Measurements from ENCODE around the gene PRKAR2B.

DNA sequence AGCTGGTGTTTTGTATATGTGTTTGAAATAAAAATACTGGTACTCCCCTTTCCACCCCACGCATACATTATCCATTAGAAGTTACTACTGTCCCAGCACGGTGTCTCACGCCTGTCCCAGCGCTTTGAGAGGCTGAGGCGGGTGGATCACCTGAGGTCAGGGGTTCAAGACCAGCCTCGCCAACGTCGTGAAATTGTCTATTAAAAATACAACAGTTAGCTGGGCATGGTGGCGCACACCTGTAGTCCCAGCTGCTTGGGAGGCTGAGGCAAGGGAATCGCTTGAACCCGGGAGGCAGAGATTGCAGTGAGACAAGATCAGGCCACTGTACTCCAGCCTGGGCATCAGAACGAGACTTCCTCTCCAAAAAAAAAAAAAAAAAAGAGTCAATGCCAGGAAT is 127.0 kb downstream of the PRKAR2B start:
- TF ChIP-seq POLR2AphosphoS5 (IDR thresholded peaks at IDR 0.05; ENCODE audit: low read depth) (no peak), EZH2 (IDR thresholded peaks at IDR 0.05; ENCODE audit: low read depth, unreplicated experiment) (no peak), JUNB (IDR thresholded peaks at IDR 0.05; ENCODE audit: unreplicated experiment) (no peak), CREB1 (CRISPR knock-in tag; IDR thresholded peaks at IDR 0.05; ENCODE audit: low read depth) (no peak)
- TF ChIP-seq, protein P1, sequence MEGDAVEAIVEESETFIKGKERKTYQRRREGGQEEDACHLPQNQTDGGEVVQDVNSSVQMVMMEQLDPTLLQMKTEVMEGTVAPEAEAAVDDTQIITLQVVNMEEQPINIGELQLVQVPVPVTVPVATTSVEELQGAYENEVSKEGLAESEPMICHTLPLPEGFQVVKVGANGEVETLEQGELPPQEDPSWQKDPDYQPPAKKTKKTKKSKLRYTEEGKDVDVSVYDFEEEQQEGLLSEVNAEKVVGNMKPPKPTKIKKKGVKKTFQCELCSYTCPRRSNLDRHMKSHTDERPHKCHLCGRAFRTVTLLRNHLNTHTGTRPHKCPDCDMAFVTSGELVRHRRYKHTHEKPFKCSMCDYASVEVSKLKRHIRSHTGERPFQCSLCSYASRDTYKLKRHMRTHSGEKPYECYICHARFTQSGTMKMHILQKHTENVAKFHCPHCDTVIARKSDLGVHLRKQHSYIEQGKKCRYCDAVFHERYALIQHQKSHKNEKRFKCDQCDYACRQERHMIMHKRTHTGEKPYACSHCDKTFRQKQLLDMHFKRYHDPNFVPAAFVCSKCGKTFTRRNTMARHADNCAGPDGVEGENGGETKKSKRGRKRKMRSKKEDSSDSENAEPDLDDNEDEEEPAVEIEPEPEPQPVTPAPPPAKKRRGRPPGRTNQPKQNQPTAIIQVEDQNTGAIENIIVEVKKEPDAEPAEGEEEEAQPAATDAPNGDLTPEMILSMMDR (conservative IDR thresholded peaks at IDR 0.05; ENCODE audit: low read depth in 2 of 2): no peak
- TF ChIP-seq, protein P2, sequence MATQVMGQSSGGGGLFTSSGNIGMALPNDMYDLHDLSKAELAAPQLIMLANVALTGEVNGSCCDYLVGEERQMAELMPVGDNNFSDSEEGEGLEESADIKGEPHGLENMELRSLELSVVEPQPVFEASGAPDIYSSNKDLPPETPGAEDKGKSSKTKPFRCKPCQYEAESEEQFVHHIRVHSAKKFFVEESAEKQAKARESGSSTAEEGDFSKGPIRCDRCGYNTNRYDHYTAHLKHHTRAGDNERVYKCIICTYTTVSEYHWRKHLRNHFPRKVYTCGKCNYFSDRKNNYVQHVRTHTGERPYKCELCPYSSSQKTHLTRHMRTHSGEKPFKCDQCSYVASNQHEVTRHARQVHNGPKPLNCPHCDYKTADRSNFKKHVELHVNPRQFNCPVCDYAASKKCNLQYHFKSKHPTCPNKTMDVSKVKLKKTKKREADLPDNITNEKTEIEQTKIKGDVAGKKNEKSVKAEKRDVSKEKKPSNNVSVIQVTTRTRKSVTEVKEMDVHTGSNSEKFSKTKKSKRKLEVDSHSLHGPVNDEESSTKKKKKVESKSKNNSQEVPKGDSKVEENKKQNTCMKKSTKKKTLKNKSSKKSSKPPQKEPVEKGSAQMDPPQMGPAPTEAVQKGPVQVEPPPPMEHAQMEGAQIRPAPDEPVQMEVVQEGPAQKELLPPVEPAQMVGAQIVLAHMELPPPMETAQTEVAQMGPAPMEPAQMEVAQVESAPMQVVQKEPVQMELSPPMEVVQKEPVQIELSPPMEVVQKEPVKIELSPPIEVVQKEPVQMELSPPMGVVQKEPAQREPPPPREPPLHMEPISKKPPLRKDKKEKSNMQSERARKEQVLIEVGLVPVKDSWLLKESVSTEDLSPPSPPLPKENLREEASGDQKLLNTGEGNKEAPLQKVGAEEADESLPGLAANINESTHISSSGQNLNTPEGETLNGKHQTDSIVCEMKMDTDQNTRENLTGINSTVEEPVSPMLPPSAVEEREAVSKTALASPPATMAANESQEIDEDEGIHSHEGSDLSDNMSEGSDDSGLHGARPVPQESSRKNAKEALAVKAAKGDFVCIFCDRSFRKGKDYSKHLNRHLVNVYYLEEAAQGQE (IDR thresholded peaks at IDR 0.05; ENCODE audit: unreplicated experiment): no peak

All from GM23338 (cell line).